Measurements from ENCODE around the gene XRCC1. TPM values are rescaled to one million over a fixed set of nuclear protein-coding genes. Genes with fewer than 3 reads are reported as not detected.
A peak's percentile ranks its signal among the peaks of the same experiment; 100 is the strongest.

XRCC1 gene
- total RNA-seq, 1 donor from 2014 or later = 20.9 TPM

- Histone ChIP-seq H3K27ac (peak within 1 kb of the TSS; percentile 91), H3K4me3 (peak within 1 kb of the TSS; percentile 81 to 87), H3K9me3 (no peaks in the 10 kb centered on the region), H3K27me3 (no peaks in the 10 kb centered on the region), H3K36me3 (peaks cover 0 to 9% of the 10 kb centered on the region in 2 donors), H3K4me1 (peaks cover 34% of the 10 kb centered on the region)
- TF ChIP-seq CTCF (IDR thresholded peaks at IDR 0.05) (no peak), POLR2AphosphoS5 (IDR thresholded peaks at IDR 0.05; ENCODE audit: insufficient read depth in 1 of 2, low read depth in 1 of 2) (no peak), POLR2A (IDR thresholded peaks at IDR 0.05) (no peak)
- DNase-seq (ENCODE audit: extremely low spot score in 2 of 2) = no peak
- intact Hi-C loops (cut with DNase I) = loop anchor here (5.0 kb wide), 1 partner anchor 42 kb away; no protein-coding TSS in a partner anchor
Measured at GRCh38 chr19:43504426-43505185, 70.7 kb downstream of the XRCC1 start, which contains the start of gene PHLDB3. Gene PHLDB3, minus strand, starts transcription at chr19:43504746. Its CDS starts 628 bp downstream, at chr19:43504118.

- peak overlapping the region; percentile 81 to 87 for H3K4me3 ChIP-seq
- TF ChIP-seq POLR2A (IDR thresholded peaks at IDR 0.05) (peak in 1 of 2 donors; percentile 32), POLR2AphosphoS5 (IDR thresholded peaks at IDR 0.05; ENCODE audit: insufficient read depth in 1 of 2, low read depth in 1 of 2) (peak; percentile 67 to 92), CTCF (IDR thresholded peaks at IDR 0.05) (peak in 1 of 3 experiments; percentile 48)
- DNase-seq (ENCODE audit: extremely low spot score in 2 of 2) = peak in 1 of 2 donors; percentile 95
- H3K27me3 ChIP-seq = no peaks in the 10 kb centered on the region
- H3K9me3 ChIP-seq = no peaks in the 10 kb centered on the region
- H3K27ac ChIP-seq = peak overlapping the region; percentile 91
- intact Hi-C loops (cut with DNase I) = loop anchor here (5.0 kb wide), 1 partner anchor 41 kb away; no protein-coding TSS in a partner anchor
- H3K4me1 ChIP-seq = peaks cover 39% of the 10 kb centered on the region
- peaks cover 0 to 5% of the 10 kb centered on the region in 2 donors for H3K36me3 ChIP-seq
Measured at GRCh38 chr19:43503501-43504425, 71.6 kb downstream of the XRCC1 start.

DNA sequence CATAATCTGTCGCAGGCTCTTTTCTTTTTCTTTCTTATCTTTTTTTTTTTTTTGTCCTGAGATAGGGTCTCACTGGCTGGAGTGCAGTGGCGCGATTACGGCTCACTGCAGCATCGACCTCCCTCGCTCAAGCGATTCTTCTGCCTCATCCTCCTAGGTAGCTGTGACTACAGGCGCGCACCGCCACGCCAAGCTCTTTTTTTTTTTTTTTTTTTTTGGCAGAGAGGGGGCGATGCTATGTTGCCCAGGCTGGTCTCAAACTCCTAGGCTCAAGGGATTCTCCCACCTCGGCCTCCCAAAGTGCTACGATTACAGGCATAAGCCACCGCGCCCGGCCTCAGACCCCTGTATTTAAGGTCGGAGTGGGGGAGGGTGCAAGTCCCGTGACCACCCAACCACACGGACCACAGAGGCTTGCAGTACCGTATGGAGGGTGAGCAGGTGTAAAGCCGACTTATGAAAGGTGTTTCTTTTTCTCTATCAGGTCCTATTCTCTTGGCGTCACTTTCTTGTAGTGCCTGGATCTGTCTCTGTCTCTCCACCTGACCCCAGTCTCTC is 72.8 kb downstream of the XRCC1 start:
- intact Hi-C loops (cut with DNase I) = loop anchor here (5.0 kb wide), 1 partner anchor 40 kb away; no protein-coding TSS in a partner anchor
- no peak overlapping the region for H3K27ac ChIP-seq
- peaks cover 39% of the 10 kb centered on the region for H3K4me1 ChIP-seq
- no peaks in the 10 kb centered on the region for H3K27me3 ChIP-seq
- H3K36me3 ChIP-seq = peaks cover 0 to 6% of the 10 kb centered on the region in 2 donors
- peak overlapping the region in 1 of 2 donors; percentile 87 for H3K4me3 ChIP-seq
- no peak for TF ChIP-seq CTCF (IDR thresholded peaks at IDR 0.05)
- TF ChIP-seq POLR2AphosphoS5 (IDR thresholded peaks at IDR 0.05; ENCODE audit: insufficient read depth in 1 of 2, low read depth in 1 of 2) = no peak
- no peak for TF ChIP-seq POLR2A (IDR thresholded peaks at IDR 0.05)
- DNase-seq (ENCODE audit: extremely low spot score in 2 of 2) = no peak
- H3K9me3 ChIP-seq = no peaks in the 10 kb centered on the region

GRCh38 chr19:43501661-43502418 is 73.5 kb downstream of the XRCC1 start:
- TF ChIP-seq POLR2A (IDR thresholded peaks at IDR 0.05) = no peak
- no peak for TF ChIP-seq POLR2AphosphoS5 (IDR thresholded peaks at IDR 0.05; ENCODE audit: insufficient read depth in 1 of 2, low read depth in 1 of 2)
- no peak for TF ChIP-seq CTCF (IDR thresholded peaks at IDR 0.05)
- Histone ChIP-seq H3K4me1 (peaks cover 39% of the 10 kb centered on the region), H3K27ac (no peak overlapping the region), H3K36me3 (peaks cover 0 to 12% of the 10 kb centered on the region in 2 donors), H3K9me3 (no peaks in the 10 kb centered on the region), H3K27me3 (no peaks in the 10 kb centered on the region), H3K4me3 (peak overlapping the region in 1 of 2 donors; percentile 34)
- intact Hi-C loops (cut with DNase I) = loop anchor here (5.0 kb wide), 1 partner anchor 40 kb away; no protein-coding TSS in a partner anchor
- DNase-seq (ENCODE audit: extremely low spot score in 2 of 2) = no peak
